NCI-H187 treated with DMSO at 0.1 percent for 48 hours (cell line): Measurements from ENCODE around the gene SLC2A14.
"Not testable (repeated sequence)": the region's sequence is repeated elsewhere in the genome, so short reads cannot be mapped to it uniquely, and the experiment has no call there.

Experiments
- DNase-seq: peaks from one replicate; lab custom pipeline; 2025; lab: John Stamatoyannopoulos, UW

The SLC2A14 gene

DNA sequence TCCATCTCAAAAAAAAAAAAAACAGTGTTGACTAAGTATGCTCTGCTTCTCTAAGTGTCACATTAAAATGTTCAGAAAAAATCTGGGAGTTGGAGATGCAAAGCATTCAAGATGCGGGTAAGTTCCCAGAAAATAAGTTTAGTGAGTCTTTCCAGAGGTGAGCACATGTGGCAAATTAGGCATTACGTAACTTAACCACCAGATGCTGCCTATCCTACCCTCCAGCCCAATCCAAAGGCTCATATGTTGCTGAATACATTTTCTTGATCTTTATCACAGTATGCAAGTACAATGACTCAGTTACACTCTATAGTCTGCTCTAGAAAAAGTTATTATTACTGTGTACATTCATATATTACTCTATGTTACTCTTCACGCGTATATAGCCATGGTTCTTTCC is 3.6 kb downstream of the SLC2A14 start:
- DNase-seq = no peak

DNA sequence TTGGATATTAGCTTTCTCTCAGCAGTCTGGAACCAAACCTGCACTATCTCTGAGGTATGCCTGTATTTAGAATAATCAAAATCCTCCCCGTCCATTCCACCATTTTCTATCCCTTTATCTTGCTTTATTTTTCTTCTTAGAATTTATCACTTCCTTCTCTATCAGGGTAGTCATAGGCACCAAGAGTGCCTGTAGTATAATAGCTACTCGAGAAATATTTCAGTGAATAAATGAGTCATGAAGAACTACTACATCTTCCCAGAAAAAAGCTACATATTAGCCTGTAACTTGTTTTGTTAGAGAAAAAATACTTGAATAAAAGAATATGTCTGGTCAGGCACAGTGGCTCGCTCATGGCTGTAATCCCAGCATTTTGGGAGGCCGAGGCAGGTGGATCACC is 4.3 kb downstream of the SLC2A14 start:
- DNase-seq = no peak

DNA sequence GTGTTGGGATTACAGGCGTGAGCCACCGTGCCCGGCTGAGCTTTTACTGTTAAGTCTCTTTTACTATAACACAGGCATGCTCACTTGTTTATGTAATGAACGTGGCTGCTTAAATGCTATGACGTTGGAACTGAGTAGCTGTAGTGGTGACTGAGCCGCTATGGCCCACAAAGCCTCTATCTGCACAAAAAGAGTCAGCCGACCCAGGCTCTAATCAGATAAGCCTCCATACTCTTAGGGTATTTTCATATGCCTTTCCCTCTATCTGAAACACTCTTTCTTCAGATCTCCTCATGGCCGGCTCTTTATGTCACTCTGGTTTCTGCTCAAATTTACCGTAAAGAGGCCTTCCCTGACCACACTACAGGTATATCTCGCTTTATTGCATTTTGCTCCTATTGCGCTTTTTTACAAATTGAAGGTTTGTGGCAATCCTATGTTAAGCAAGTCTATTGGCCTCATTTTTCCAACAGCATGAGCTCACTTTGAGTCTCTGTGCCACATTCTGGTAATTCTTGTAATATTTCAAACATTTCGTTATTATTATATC is 8.0 kb downstream of the SLC2A14 start:
- no peak for DNase-seq

DNA sequence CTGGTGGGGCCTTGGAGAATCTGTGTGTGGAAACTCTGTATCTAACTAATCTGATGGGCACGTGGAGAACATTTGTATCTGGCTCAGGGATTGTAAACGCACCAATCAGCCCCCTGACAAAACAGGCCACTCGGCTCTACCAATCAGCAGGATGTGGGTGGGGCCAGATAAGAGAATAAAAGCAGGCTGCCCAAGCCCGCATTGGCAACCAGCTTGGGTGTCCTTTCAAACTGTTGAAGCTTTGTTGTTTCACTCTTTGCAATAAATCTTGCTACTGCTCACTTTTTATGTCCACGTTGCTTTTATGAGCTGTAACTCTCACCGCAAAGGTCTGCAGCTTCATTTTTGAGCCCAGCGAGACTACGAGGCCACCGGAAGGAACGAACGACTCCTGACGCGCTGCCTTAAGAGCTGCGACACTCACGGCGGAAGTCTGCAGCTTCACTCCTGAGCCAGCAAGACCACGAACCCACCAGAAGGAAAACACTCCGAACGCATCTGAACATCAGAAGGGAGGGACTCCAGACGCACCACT is 9.8 kb downstream of the SLC2A14 start:
- DNase-seq = not testable (repeated sequence)

DNA sequence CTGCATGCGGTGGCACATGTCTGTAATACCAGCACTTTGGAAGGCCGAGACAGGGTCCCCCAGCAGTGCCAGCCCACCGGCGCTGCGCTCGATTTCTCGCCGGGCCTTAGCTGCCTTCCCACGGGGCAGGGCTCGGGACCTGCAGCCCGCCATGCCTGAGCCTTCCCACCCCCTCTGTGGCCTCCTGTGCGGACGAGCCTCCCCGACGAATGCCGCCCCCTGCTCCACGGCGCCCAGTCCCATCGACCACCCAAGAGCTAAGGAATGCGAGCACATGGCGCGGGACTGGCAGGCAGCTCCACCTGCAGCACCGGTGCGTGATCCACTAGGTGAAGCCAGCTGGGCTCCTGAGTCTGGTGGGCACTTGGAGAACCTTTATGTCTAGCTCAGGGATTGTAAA is 10.4 kb downstream of the SLC2A14 start:
- not testable (repeated sequence) for DNase-seq

DNA sequence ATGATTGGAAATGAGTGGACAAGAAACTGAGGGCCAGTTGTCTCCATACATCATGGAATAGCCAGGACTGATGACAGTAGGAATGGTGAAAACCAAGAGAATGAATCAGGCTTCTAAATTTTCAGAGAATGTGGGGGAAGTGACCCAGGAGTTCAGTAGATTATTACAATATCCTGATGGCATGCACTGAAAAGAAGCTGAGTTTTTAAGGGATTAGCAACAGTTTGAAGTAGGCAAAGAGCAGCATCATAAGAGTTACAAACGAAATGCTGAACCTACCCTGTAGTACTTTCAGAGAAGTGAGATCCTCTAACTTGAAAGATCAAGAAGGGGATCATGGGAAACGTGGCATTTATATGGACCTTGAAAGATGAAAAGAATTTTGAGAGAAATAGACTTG is 13.2 kb downstream of the SLC2A14 start:
- no peak for DNase-seq

DNA sequence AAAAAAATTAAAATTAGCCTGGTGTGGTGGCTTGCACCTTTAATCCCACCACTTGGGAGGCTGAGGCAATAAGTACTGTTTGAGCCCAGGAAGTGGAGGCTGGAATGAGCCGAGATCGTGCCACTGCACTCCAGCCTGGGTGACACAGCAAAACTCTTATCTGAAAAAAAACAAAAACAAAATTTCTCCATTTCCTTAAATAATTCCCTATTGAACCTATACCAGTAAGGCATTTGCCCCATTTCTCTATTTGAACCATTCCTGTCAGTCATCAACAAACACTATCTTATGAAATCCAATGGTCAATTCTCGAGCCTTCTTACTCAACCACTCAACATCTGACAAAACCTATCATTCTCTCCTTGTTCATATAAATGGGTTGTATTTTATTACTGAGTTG is 14.7 kb downstream of the SLC2A14 start:
- no peak for DNase-seq

DNA sequence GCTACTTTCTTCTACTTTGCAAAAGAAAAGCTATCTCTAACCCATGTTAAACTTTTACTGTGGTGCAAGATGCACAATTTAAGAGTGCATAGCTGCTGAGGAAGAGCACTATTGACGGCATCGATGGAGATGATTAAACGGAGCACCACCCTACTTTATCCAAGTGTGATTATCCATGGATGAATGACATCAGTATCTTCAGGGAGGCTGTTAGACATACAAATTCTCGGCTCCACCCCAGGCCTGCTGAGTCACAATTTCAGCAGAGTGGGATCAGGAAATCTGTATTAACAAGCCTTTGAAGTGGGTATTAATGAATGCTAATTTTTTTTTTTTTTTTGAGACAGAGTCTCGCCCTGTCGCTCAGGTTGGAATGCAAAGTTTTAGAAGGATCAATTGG is 16.2 kb downstream of the SLC2A14 start:
- no peak for DNase-seq

DNA sequence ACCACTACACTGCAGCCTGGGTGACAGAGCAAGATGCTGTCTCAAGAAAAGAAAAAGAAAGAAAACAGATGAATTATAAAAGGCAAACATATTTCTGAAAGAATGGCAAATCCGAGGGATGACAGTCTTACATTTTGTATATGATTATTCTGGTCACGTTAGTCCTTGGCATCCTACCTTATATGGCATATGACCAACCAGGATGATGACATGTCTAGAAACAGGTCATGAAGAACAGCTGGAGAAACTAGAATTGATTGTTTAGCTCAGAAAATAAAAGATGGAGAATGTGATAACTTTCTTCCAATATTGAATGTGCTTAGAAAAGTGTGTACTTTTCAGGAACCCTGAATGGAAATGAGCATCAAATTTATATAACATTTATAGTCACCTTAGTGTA is 19.2 kb downstream of the SLC2A14 start:
- no peak for DNase-seq

DNA sequence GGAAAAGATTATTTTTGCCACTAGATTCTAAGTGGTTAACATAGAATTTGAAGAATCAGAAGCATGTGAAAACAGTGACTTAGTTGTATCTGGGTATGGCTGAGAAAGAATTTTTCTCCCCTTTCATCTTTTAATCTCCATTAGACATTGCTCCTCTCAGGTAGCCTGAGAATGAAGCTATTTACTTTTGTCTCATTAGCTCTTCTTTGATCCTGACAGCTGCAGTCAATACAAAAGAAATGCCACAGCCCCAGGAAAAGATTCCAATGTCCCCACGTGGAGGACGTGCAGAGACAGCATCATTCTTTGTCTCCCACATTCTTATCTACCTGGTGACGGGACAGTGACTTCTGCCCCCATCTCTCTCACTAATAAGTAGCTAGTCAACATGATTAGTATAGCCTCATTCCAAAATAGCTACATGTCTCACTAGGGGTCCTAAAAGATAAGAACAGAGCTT is 21.1 kb downstream of the SLC2A14 start:
- not testable (repeated sequence) for DNase-seq

DNA sequence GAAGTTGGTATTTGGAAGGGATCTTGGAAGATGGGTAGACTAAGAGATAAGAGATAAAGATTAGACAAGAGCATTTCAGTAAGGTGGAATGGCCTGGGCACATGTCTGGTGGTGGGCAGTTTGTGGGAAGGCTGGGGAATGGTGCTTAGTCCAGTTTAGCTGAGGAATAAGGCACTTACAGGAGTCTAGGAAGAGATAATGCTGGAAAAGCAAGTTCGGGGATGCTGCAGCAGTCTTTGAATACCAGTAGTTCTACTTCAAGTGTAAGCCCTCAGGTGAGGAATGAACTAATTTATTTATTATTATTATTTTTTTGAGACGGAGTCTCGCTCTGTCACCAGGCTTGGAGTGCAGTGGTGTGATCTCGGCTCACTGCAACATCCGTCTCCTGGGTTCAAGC is 22.6 kb downstream of the SLC2A14 start:
- DNase-seq = not testable (repeated sequence)

DNA sequence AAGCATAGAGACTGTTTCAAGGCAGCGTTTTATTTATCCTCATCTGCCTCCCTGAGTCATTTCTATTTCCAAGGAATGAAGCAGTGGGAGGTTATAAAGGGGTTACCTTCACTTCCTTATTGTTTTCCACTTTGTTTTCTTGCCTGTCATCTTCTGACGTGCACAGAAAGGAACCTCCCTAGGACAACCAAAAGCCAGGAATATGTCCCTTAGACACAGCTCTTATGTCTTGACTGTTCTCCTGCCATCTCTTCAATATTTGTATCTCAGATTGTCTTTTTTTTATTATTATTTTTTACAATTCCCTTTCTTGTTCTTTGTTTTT is 24.7 kb downstream of the SLC2A14 start:
- not testable (repeated sequence) for DNase-seq

DNA sequence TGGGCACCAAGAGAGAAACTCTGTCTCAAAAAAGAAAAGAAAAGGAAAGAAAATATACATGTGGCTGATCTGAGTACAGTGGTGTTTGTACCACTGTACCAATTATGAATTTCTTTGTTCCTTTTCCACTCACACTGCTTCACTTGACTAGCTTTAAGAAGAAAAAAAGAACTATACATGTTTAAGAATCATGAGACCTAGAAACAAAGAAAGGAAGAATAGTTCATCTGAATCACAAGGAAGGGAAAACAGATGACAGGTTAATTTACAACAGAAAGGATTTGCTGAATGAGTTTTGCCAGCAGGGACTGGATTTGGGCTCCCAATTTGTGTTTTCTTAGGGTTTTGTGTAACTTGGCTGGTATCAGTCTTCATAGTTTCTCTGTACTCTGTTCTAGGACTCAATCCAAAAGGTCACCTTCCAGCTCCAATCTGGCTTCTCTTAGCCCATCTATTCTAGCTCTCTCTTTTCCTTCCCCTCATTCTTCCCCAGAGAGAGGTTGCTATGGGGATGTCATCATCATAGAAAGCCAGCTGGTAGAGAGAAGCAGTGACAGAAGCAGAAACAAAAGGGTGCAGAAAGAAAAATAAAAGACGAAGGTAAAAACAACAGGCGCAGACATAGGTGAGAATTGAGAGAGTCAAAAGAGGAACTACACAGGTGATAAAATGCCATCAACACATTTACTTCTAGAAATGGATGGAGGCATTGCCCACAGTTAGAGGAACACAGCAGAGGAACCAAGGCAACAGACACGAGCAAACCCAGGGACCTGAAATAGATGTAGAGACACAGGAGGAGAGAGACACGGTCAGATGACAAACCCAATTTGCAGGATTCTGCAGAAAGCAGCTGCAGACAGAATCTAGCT is 25.3 kb downstream of the SLC2A14 start:
- not testable (repeated sequence) for DNase-seq

DNA sequence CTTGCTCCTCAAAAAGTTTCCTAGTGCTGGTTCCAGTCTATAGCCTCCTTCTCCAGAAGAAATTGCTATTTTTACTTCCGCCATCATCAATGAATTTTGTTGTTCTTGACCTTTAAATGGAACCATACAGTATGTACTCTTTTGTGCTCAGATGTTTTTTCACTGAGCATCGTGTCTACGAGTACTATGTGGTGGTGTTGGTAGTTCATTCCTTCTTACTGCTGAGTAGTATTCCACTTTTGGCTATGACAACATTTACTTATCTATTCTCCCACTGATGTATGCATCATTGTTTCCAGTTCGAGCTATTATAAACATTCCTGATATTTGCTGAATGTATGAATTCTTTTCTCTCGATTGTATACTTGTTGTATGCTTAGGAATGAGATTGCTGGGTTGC is 28.6 kb downstream of the SLC2A14 start:
- no peak for DNase-seq

DNA sequence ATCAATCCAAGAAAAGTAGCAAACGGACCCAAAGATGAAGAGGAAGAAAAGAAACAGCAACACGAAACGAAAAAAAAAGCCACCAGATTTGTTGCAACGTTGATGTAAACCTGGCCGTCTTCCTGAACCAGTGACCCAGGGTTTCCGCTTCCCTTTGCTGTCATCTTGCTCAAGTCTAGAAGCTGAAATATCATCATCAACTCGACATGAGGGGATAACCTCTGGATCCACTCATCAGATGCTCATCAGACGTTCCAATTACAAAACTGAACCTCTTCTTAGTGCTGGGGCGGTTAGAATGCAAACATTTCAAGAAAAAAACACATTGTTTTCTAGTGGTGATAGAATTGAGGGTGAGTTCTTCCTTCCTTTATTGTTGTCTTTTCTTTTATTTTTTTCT is 29.1 kb downstream of the SLC2A14 start:
- DNase-seq = not testable (repeated sequence)

DNA sequence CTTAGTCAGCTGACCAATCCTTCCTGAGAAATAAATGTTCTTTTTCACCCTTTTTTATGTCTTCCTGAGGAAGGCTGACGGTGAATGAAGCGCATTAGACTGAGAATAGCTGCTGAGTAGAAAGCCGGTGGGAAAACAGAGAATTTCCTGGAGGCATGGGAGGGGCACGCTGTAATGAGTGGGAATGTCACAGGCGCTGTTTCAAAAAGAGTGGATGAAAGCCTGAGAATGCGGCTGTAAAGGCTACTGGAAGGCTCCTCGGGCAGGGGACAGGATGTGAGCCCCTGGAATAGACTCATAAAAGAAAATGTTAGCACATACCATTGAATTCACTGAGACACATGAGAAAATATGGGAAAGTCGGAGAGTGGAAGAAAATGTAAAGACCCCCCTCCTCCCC is 29.6 kb downstream of the SLC2A14 start:
- not testable (repeated sequence) for DNase-seq

DNA sequence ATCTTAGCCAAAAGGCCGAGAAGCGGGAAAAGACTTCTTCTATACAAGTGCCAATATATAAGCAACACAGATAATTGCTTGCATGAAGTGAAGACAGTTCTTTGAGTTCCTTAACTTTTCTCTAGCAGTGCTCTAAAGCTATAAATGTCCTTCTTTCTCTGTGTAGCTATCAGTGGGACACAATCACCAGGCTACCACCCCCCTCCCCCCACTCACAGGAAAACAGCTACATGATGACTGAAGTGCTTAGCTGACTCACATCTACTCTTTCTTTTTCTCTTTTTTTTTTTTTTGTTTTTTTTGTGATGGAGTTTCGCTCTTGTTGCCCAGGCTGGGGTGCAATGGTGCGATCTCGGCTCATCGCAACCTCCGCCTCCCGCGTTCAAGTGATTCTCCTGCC is 30.3 kb downstream of the SLC2A14 start:
- not testable (repeated sequence) for DNase-seq

DNA sequence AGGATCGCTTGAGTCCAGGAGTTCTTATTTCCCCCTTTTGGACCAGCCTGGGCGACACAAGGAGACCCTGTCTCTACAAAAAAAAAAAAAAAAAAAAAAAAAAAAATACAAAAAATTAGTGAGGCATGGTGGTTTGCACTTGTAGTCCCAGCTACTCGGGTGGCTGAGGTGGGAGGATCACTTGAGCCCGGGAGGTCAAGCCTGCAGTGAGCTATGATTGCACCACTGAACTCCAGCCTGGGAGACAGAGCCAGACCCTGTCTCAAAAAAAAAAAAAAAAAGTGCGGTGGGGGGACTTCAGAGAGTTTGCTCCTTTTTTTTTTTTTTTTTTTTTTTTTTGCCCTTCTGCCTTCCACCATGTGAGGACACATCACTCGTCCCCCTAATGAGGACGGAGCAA is 32.9 kb downstream of the SLC2A14 start:
- not testable (repeated sequence) for DNase-seq

DNA sequence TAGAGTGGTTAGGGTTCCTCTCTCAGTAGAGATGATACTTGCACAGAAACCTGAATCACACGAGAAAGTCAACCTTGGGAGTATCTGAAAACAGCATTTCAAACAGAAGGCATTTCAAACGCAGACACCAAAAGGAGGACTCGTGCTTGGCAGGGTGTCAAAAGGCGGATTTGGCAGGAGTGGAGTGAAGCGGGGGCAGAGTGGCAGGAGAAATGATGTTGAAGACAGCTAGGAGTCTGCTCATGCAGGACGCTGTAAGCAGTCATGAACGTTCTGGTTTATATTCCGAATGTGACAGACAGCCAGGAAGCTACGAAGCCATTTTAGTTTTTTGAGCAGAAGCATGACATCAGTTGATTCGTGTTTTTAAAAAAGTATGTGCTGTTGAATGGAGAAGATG is 33.5 kb downstream of the SLC2A14 start:
- not testable (repeated sequence) for DNase-seq

DNA sequence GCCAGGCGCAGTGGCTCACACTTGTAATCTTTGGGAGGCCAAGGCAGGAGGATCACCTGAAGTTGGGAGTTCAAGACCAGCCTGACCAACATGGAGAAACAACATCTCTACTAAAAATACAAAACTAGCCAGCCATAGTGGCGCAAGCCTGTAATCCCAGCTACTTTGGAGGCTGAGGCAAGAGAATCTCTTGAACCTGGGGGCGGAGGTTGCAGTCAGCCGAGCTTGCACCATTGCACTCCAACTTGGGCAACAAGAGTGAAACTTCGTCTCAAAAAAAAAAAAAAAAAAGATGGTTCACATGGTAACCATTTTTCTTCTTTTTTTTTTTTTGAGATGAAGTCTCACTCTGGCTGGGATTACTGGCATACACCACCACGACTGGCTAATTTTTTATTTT is 35.3 kb downstream of the SLC2A14 start:
- no peak for DNase-seq

DNA sequence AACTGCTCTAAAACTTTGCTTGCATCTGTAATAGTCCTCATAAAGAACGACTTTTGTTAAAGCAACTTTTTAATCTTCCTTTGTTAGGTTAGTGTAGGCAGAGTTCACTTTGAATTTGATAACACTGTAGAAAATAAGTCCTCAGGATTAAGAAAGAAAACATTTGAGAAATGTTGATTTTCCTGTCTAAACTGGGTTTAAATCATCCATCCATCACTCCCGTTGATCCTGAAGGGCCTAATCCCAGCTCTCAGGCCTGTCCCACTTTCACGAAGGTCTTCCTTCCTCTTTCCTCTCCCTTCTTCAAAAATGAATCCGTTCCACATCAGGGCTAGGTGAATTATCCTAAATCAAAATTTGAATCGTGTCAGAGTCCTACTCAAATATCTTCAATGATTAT is 36.9 kb downstream of the SLC2A14 start:
- no peak for DNase-seq

DNA sequence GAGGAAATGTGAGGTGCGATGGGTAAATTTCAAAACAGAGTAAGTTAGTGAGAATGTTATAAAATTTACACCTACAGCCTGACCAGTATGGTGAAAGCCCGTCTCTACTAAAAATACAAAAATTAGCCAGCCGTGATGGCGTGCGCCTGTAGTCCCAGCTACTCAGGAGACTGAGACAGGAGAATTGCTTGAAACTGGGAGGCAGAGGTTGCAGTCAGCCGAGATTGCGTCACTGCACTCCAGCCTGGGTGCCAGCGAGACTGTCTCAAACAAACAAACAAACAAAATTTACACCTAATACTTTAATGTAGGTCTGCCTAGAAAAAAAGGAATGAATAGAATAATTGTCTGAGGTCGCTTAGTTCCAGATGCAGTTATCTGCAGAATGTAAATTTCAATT is 37.6 kb downstream of the SLC2A14 start:
- no peak for DNase-seq

DNA sequence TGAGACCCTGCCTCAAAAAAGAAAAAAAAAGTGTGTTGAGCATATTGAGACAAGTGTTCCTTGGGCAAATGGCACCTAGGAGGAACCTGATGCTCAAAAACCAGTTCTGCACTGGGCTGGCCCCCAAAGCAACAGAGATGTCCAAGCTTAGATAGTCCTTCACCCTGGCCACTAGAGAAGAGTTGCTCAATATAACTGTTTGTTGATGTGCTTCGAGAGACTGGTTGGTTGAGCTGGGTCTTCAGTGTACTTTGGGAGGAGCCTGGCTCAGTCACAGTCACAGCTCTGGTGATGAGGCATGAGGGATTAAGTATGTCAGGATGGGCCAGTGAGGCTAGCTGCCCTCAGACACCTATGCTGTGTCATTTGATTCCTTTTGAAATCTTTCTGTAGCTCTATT is 38.0 kb downstream of the SLC2A14 start:
- DNase-seq = no peak

DNA sequence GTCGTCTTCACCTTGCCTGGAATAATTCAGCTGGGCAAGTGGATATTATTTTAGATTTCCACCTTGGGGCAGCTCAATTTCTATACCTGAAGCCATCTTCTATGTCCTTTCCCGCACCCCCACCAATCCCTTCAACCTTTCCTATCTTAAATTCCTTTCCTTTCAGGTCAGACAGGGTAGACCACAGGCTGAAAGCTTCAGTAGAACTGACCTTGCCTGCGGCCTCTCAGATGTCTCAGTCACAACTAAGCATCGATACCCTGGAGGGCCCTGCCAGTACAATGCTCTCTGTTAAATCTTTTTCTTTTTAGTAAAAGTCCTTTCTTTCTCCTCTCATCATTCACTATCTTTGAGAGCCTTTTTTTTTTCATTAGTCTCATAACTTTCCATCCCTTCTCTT is 38.9 kb downstream of the SLC2A14 start:
- DNase-seq = no peak
